Measurements from ENCODE around the gene GALE.
"Not testable (repeated sequence)": the region's sequence is repeated elsewhere in the genome, so short reads cannot be mapped to it uniquely, and the experiment has no call there.

GALE gene

GRCh38 chr1:23787701-23788100, 12.9 kb downstream of the GALE start:
- no peak for TF ChIP-seq CTCF (IDR thresholded peaks at IDR 0.05; ENCODE audit: low read depth, low read length)
- no peak for DNase-seq (ENCODE audit: extremely low read depth, low read depth)

GRCh38 chr1:23784846-23785245, 15.7 kb downstream of the GALE start:
- no peak for TF ChIP-seq CTCF (IDR thresholded peaks at IDR 0.05; ENCODE audit: low read depth, low read length)
- DNase-seq (ENCODE audit: extremely low read depth, low read depth): no peak

- not testable (repeated sequence) for DNase-seq (ENCODE audit: extremely low read depth, low read depth)
These were observed 17.4 kb downstream of the GALE start for GRCh38 chr1:23783141-23783540.

GRCh38 chr1:23779826-23780371, 20.7 kb downstream of the GALE start:
- no peak for TF ChIP-seq CTCF (IDR thresholded peaks at IDR 0.05; ENCODE audit: low read depth, low read length)
- DNase-seq (ENCODE audit: extremely low read depth, low read depth): no peak

GRCh38 chr1:23777979-23778814, 22.4 kb downstream of the GALE start, which contains the start of gene PITHD1:
PITHD1 (plus strand) TSS chr1:23778418; CDS start chr1:23778516, 98 bp downstream.
- TF ChIP-seq CTCF (IDR thresholded peaks at IDR 0.05; ENCODE audit: low read depth, low read length): no peak
- DNase-seq (ENCODE audit: extremely low read depth, low read depth): peak; percentile 55

- TF ChIP-seq CTCF (IDR thresholded peaks at IDR 0.05; ENCODE audit: low read depth, low read length): no peak
- no peak for DNase-seq (ENCODE audit: extremely low read depth, low read depth)
These were observed 24.3 kb downstream of the GALE start for GRCh38 chr1:23776217-23776616.

- DNase-seq (ENCODE audit: extremely low read depth, low read depth): no peak
- TF ChIP-seq CTCF (IDR thresholded peaks at IDR 0.05; ENCODE audit: low read depth, low read length): no peak
These were observed 26.2 kb downstream of the GALE start for GRCh38 chr1:23774174-23774880.
